Left ventricle myocardium inferior (tissue), 1 donor: ENCODE data around the gene NPTX1. TPM values are rescaled to one million over a fixed set of nuclear protein-coding genes. Genes with fewer than 3 reads are reported as not detected.

Experiments
- DNase-seq: peaks from one replicate; pipeline ENCODE4 v3.0.0-alpha.2; 2020
- H3K27ac ChIP-seq: fragments of 200-600 bp; replicated peaks from 2 replicates; pipeline ENCODE4 v1.8.0; 2021
- H3K27me3 ChIP-seq: fragments of 200-600 bp; 2 replicates; pipeline ENCODE4 v1.8.0; 2021; ENCODE audit warnings: low read depth
- H3K36me3 ChIP-seq: fragments of 200-600 bp; 2 replicates; pipeline ENCODE4 v1.8.0; 2021
- H3K4me1 ChIP-seq: fragments of 200-600 bp; 2 replicates; pipeline ENCODE4 v1.8.0; 2021
- H3K4me3 ChIP-seq: fragments of 200-600 bp; 2 replicates; pipeline ENCODE4 v1.8.0; 2021; ENCODE audit warnings: mild to moderate bottlenecking, moderate library complexity
- H3K9me3 ChIP-seq: fragments of 200-600 bp; replicated peaks from 2 replicates; pipeline ENCODE4 v1.8.0; 2021
- intact Hi-C: fragments of 100-400 bp; cut with micrococcal nuclease; formaldehyde crosslinking; loops from one replicate; pipeline ENCODE4 v1.11.0; 2022
- total RNA-seq: library from RNA; stranded (reverse); fragmentation: NEBNext Ultra II Directional; extraction: Animal tissue kit (Norgen Biotek cat#: 25700); gene quantifications from one replicate; pipeline ENCODE4 v1.2.1, GENCODE V29; 2021
- TF ChIP-seq, protein P1 (sequence below): fragments of 200-600 bp; IDR thresholded peaks from 2 replicates; pipeline ENCODE4 v1.8.0; 2021; ENCODE audit warnings: antibody characterized with exemption, mild to moderate bottlenecking, borderline replicate concordance
- donor health status: DM: no; HTN: yes; CAD: no; lungs with severe emphysema.

NPTX1 gene
- total RNA-seq, 1 donor from 2014 or later: not detected

DNA sequence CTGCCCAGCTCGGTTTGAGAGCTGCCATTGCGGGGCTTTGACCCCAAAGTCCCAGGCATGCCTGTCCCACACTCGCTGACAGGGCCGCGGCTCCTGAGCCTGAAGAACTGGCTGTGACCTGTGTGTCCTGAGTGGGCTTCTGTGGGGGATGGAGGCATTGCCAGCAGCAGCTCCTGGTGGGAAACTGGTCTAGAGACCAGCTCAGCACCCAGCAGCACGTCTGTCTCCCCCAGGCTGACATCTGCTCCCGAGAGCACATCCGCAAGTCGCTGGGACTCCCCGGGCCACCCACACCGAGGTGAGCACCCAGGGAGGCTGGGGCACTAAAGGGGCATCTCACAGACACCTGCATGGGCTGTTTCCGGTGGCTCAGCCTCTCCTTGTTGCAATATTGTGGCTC is 48.0 kb downstream of the NPTX1 start:
- intact Hi-C loops: loop anchor here (10.0 kb wide), 1 partner anchor 556 kb away; no protein-coding TSS in a partner anchor

GRCh38 chr17:80427366-80428282 is 48.8 kb downstream of the NPTX1 start:
- intact Hi-C loops: loop anchor here (10.0 kb wide), 1 partner anchor 557 kb away; no protein-coding TSS in a partner anchor
- Histone ChIP-seq H3K4me1 (peaks cover 20% of the 10 kb centered on the region), H3K9me3 (no peaks in the 10 kb centered on the region), H3K27ac (no peak overlapping the region), H3K4me3 (no peak overlapping the region), H3K36me3 (no peaks in the 10 kb centered on the region), H3K27me3 (no peaks in the 10 kb centered on the region)
- no peak for DNase-seq
- TF ChIP-seq, protein P1, sequence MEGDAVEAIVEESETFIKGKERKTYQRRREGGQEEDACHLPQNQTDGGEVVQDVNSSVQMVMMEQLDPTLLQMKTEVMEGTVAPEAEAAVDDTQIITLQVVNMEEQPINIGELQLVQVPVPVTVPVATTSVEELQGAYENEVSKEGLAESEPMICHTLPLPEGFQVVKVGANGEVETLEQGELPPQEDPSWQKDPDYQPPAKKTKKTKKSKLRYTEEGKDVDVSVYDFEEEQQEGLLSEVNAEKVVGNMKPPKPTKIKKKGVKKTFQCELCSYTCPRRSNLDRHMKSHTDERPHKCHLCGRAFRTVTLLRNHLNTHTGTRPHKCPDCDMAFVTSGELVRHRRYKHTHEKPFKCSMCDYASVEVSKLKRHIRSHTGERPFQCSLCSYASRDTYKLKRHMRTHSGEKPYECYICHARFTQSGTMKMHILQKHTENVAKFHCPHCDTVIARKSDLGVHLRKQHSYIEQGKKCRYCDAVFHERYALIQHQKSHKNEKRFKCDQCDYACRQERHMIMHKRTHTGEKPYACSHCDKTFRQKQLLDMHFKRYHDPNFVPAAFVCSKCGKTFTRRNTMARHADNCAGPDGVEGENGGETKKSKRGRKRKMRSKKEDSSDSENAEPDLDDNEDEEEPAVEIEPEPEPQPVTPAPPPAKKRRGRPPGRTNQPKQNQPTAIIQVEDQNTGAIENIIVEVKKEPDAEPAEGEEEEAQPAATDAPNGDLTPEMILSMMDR: no peak

More for the DNA sequence above, 48.0 kb downstream of the NPTX1 start:
- DNase-seq: no peak
- Histone ChIP-seq H3K4me3 (no peak overlapping the region), H3K27me3 (no peaks in the 10 kb centered on the region), H3K9me3 (no peaks in the 10 kb centered on the region), H3K27ac (no peak overlapping the region), H3K4me1 (peaks cover 13% of the 10 kb centered on the region), H3K36me3 (no peaks in the 10 kb centered on the region)
- TF ChIP-seq, protein P1: no peak

DNA sequence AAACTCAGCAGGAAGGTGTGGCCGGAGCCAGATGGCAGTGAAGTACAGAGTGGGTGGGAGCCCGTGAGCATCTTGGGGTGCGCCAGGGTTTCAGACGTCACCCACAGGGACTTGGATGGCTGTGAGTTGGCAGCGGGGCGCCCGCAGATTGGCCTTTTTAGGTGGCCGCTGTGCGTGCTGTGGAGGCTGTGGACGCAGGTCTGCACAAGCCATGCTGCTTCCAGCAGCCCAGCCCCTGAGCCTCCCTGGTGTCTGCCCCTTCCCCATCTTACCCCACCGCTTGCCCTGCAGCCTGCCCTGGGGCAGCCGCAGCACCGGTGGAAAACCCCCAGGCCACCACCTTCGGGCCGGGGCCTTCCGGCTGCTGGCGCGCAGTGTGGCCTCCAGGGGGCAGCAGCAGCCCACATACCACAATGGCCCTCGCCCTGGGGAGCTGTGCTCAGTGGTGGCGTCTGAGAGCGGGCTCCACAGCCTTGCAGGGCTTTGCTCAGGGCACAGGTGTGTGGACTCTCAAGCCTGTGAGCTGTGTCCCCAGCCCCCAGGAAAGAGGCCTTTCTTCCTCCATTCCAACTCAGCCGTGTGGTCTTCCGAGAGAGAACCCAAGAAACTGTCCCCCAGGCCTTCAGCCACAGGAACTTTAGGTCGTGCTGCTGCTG is 49.6 kb downstream of the NPTX1 start:
- peaks cover 20% of the 10 kb centered on the region for H3K4me1 ChIP-seq
- intact Hi-C loops: loop anchor here (10.0 kb wide), 1 partner anchor 558 kb away; no protein-coding TSS in a partner anchor
- DNase-seq: peak; percentile 66
- TF ChIP-seq, protein P1: peak; percentile 98
- H3K27ac ChIP-seq: no peak overlapping the region
- no peaks in the 10 kb centered on the region for H3K36me3 ChIP-seq
- no peak overlapping the region for H3K4me3 ChIP-seq
- no peaks in the 10 kb centered on the region for H3K27me3 ChIP-seq
- H3K9me3 ChIP-seq: no peaks in the 10 kb centered on the region

- no peaks in the 10 kb centered on the region for H3K27me3 ChIP-seq
- no peaks in the 10 kb centered on the region for H3K36me3 ChIP-seq
- intact Hi-C loops: loop anchor here (10.0 kb wide), 1 partner anchor 559 kb away; no protein-coding TSS in a partner anchor
- no peaks in the 10 kb centered on the region for H3K9me3 ChIP-seq
- no peak overlapping the region for H3K27ac ChIP-seq
- TF ChIP-seq, protein P1: no peak
- H3K4me3 ChIP-seq: no peak overlapping the region
- DNase-seq: no peak
- H3K4me1 ChIP-seq: peaks cover 20% of the 10 kb centered on the region
Observed at GRCh38 chr17:80425835-80426426, 50.5 kb downstream of the NPTX1 start.
